Activated CD8-positive, alpha-beta T cell treated with anti-CD3 and anti-CD28 coated beads for 36 hours (primary cell): ENCODE measurements around the gene LRRC18. TPM values are rescaled to one million over a fixed set of nuclear protein-coding genes. Genes with fewer than 3 reads are reported as not detected.

ENCODE experiments used
- ATAC-seq: fragments of 200-7000 bp; cut with Tn5 transposase; one replicate; pipeline ENCODE4 v1.10.0; 2021; ENCODE audit warnings: mild to moderate bottlenecking, moderate library complexity
- CTCF ChIA-PET: fragments of 350-600 bp; sonication (Branson Sonifier 250); formaldehyde crosslinking; loops from one replicate; lab custom pipeline; 2021; ENCODE audit warnings: antibody characterized with exemption; lab: Charles Lee
- POLR2A ChIA-PET: fragments of 350-600 bp; sonication (Branson Sonifier 250); formaldehyde crosslinking; loops from one replicate; lab custom pipeline; 2021; ENCODE audit warnings: antibody characterized with exemption; lab: Charles Lee
- DNase-seq: peaks from one replicate; pipeline ENCODE4 v3.0.0-alpha.2; 2020
- H3K27ac Mint-ChIP-seq: one replicate; pipeline ENCODE4 v1.8.0; 2021; ENCODE audit warnings: mild to moderate bottlenecking, mixed read lengths
- H3K27me3 Mint-ChIP-seq: one replicate; pipeline ENCODE4 v1.8.0; 2021; ENCODE audit warnings: mixed read lengths
- H3K36me3 Mint-ChIP-seq: one replicate; pipeline ENCODE4 v1.8.0; 2021; ENCODE audit warnings: low read depth, mixed read lengths
- H3K4me1 Mint-ChIP-seq: one replicate; pipeline ENCODE4 v1.8.0; 2021; ENCODE audit warnings: low read depth, mixed read lengths
- H3K4me3 Mint-ChIP-seq: one replicate; pipeline ENCODE4 v1.8.0; 2021; ENCODE audit warnings: mild to moderate bottlenecking, moderate library complexity, mixed read lengths
- H3K9me3 Mint-ChIP-seq: one replicate; pipeline ENCODE4 v1.8.0; 2021; ENCODE audit warnings: mixed read lengths
- CTCF ChIP-seq: fragments of 200-600 bp; IDR thresholded peaks from one replicate; pipeline ENCODE4 v1.8.0; 2022; ENCODE audit warnings: antibody characterized with exemption, mild to moderate bottlenecking
- intact Hi-C: fragments of 100-400 bp; cut with micrococcal nuclease; formaldehyde crosslinking; loops from one replicate; pipeline ENCODE4 v1.10.0; 2022
- total RNA-seq, 2 experiments: library from RNA; stranded (reverse); gene quantifications; one replicate each; pipeline ENCODE4 v1.2.3, GENCODE V29; 2021

Gene LRRC18
- total RNA-seq, 2 experiments from 2014 or later, result not detected

GRCh38 chr10:48902096-48902495 lies 37.5 kb downstream of the LRRC18 start:
- Mint-ChIP-seq H3K9me3 (no peaks in the 10 kb centered on the region), H3K4me3 (no peak overlapping the region), H3K4me1 (no peaks in the 10 kb centered on the region), H3K27ac (no peak overlapping the region), H3K36me3 (no peaks in the 10 kb centered on the region), H3K27me3 (no peaks in the 10 kb centered on the region)
- no peak for TF ChIP-seq CTCF
- POLR2A ChIA-PET, result no interaction called here
- DNase-seq (no peak), ATAC-seq (no peak)
- intact Hi-C loops, result no loop called here
- CTCF ChIA-PET, result no interaction called here

GRCh38 chr10:48901319-48901718 lies 38.3 kb downstream of the LRRC18 start:
- intact Hi-C loops, result no loop called here
- CTCF ChIA-PET, result no interaction called here
- POLR2A ChIA-PET, result no interaction called here
- no peak for DNase-seq
- Mint-ChIP-seq H3K27ac (no peak overlapping the region), H3K27me3 (no peaks in the 10 kb centered on the region), H3K36me3 (no peaks in the 10 kb centered on the region), H3K4me1 (no peaks in the 10 kb centered on the region), H3K4me3 (no peak overlapping the region), H3K9me3 (no peaks in the 10 kb centered on the region)
- TF ChIP-seq CTCF, result no peak
- no peak for ATAC-seq

GRCh38 chr10:48900371-48900801 lies 39.3 kb downstream of the LRRC18 start:
- DNase-seq (no peak), ATAC-seq (no peak)
- ChIA-PET CTCF (interaction anchor here (1.2 kb wide), 1 partner anchor 244 kb away, joined by 3 read pairs; no protein-coding TSS in a partner anchor), POLR2A (no interaction called here)
- TF ChIP-seq CTCF, result no peak
- Mint-ChIP-seq H3K4me3 (no peak overlapping the region), H3K36me3 (no peaks in the 10 kb centered on the region), H3K9me3 (no peaks in the 10 kb centered on the region), H3K4me1 (no peaks in the 10 kb centered on the region), H3K27me3 (no peaks in the 10 kb centered on the region), H3K27ac (no peak overlapping the region)
- intact Hi-C loops, result no loop called here

- Mint-ChIP-seq H3K4me3 (no peak overlapping the region), H3K4me1 (no peaks in the 10 kb centered on the region), H3K36me3 (no peaks in the 10 kb centered on the region), H3K27me3 (no peaks in the 10 kb centered on the region), H3K9me3 (no peaks in the 10 kb centered on the region), H3K27ac (no peak overlapping the region)
- ATAC-seq (no peak), DNase-seq (no peak)
- CTCF ChIA-PET, result interaction anchor here (1.2 kb wide), 1 partner anchor 243 kb away, joined by 3 read pairs; no protein-coding TSS in a partner anchor
- POLR2A ChIA-PET, result no interaction called here
- no peak for TF ChIP-seq CTCF
- intact Hi-C loops, result no loop called here
These were observed 39.9 kb downstream of the LRRC18 start for GRCh38 chr10:48899781-48900180.

- no peaks in the 10 kb centered on the region for H3K36me3 Mint-ChIP-seq
- no peak for ATAC-seq
These were observed 41.2 kb downstream of the LRRC18 start for GRCh38 chr10:48898426-48898825.

More at GRCh38 chr10:48898426-48898825, 41.2 kb downstream of the LRRC18 start:
- Mint-ChIP-seq H3K27ac (no peak overlapping the region), H3K4me1 (no peaks in the 10 kb centered on the region), H3K27me3 (no peaks in the 10 kb centered on the region), H3K4me3 (no peak overlapping the region), H3K9me3 (no peaks in the 10 kb centered on the region)
- ChIA-PET CTCF (no interaction called here), POLR2A (no interaction called here)
- TF ChIP-seq CTCF, result no peak
- DNase-seq, result no peak
- intact Hi-C loops, result no loop called here
